HCT116 (cell line): ENCODE measurements around the gene CNKSR1. TPM values are rescaled to one million over a fixed set of nuclear protein-coding genes. Genes with fewer than 3 reads are reported as not detected.
A peak's percentile ranks its signal among the peaks of the same experiment; 100 is the strongest.

Experiments used
- ATAC-seq: fragments of 200-7000 bp; cut with Tn5 transposase; 2 replicates; pipeline ENCODE4 v1.9.1; 2020; ENCODE audit warnings: mild to moderate bottlenecking, moderate library complexity
- BruUV-seq: library from RNA; stranded (reverse); fragments of 400-500 nt; replicated peaks from 2 replicates; lab custom pipeline; 2021; lab: Mats Ljungman, UMichigan
- CTCF ChIA-PET: fragments of 300-600 bp; sonication (Branson Sonifier 250); formaldehyde crosslinking; loops from one replicate; lab custom pipeline; 2021; ENCODE audit warnings: antibody characterized with exemption; lab: Charles Lee
- POLR2A ChIA-PET: fragments of 300-600, 350-600 bp; sonication (Branson Sonifier 250); formaldehyde crosslinking; loops from one replicate; lab custom pipeline; 2021; ENCODE audit warnings: antibody characterized with exemption; lab: Charles Lee
- RAD21 ChIA-PET, 2 experiments: fragments of 300-600 bp; sonication (Branson Sonifier 250); formaldehyde crosslinking; loops; one replicate each; lab custom pipeline; 2023; ENCODE audit warnings: low total read pairs in 2 of 2; ENCODE audit not compliant: uncharacterized antibody in 2 of 2, unreplicated experiment in 2 of 2, low non-redundant PET in 1 of 2; lab: Charles Lee
- DNase-seq: peaks from one replicate; pipeline ENCODE4 v3.0.0-alpha.2; 2010; ENCODE audit warnings: low read depth, low spot score
- H2AFZ ChIP-seq: fragments of 200-600 bp; shearing (Covaris generic), sonication (generic); 2 replicates; pipeline ENCODE4 v1.6.1; 2017; ENCODE audit warnings: low read depth, mixed run types, mixed read lengths, antibody characterized with exemption, low read length; ENCODE audit not compliant: poor library complexity, severe bottlenecking
- H3K27ac ChIP-seq: 2 replicates; pipeline ENCODE4 v1.5.1; 2012; ENCODE audit warnings: low read depth, low read length
- H3K27me3 ChIP-seq: fragments of 200-600 bp; sonication (generic); 2 replicates; pipeline ENCODE4 v1.6.1; 2016; ENCODE audit warnings: mixed run types, low read length, mixed read lengths; ENCODE audit not compliant: insufficient read depth
- H3K36me3 ChIP-seq, 2 experiments: fragments of 200-500 bp in 1 of 2; fragments of 200-600 bp in 1 of 2; sonication (Bioruptor generic) in 1 of 2; sonication (generic) in 1 of 2; 2 replicates each; pipeline versions ENCODE4 v1.5.1 to v1.6.1; 2014 to 2016; ENCODE audit warnings: low read length in 2 of 2, inconsistent platforms in 1 of 2, mixed read lengths in 1 of 2, mixed run types in 1 of 2; ENCODE audit not compliant: insufficient read depth in 2 of 2, control insufficient read depth in 1 of 2
- H3K4me1 ChIP-seq, 2 experiments: fragments of 200-600 bp in 1 of 2; sonication (generic) in 1 of 2; 2 replicates each; pipeline versions ENCODE4 v1.5.1 to v1.6.1; 2012 to 2017; ENCODE audit warnings: low read length in 2 of 2, inconsistent platforms in 1 of 2, mild to moderate bottlenecking in 1 of 2, mixed read lengths in 1 of 2, mixed run types in 1 of 2, moderate library complexity in 1 of 2; ENCODE audit not compliant: insufficient read depth in 2 of 2, control insufficient read depth in 1 of 2
- H3K4me2 ChIP-seq: fragments of 200-600 bp; sonication (generic); 2 replicates; pipeline ENCODE4 v1.6.1; 2017; ENCODE audit warnings: mixed run types, low read length, mixed read lengths
- H3K4me3 ChIP-seq, 2 experiments: fragments of 200-600 bp in 1 of 2; sonication (generic) in 1 of 2; replicated peaks in 1 of 2; 2 replicates each; pipeline ENCODE4 v1.5.1; 2011 to 2016; ENCODE audit warnings: low read length in 2 of 2, control low read depth in 1 of 2, low read depth in 1 of 2, mild to moderate bottlenecking in 1 of 2, mixed read lengths in 1 of 2, mixed run types in 1 of 2
- H3K79me2 ChIP-seq: fragments of 200-600 bp; sonication (generic); 2 replicates; pipeline ENCODE4 v1.6.1; 2017; ENCODE audit warnings: mild to moderate bottlenecking, mixed run types, low read length, moderate library complexity, mixed read lengths; ENCODE audit not compliant: insufficient read depth
- H3K9ac ChIP-seq: fragments of 200-600 bp; sonication (generic); 2 replicates; pipeline ENCODE4 v1.6.1; 2016; ENCODE audit warnings: low read length, mixed read lengths
- H3K9me2 ChIP-seq: fragments of 200-600 bp; sonication (generic), shearing (Covaris generic); 2 replicates; pipeline ENCODE4 v1.6.1; 2017; ENCODE audit warnings: mixed run types, mild to moderate bottlenecking, moderate library complexity; ENCODE audit not compliant: insufficient read depth
- H3K9me3 ChIP-seq, 2 experiments: fragments of 200-500 bp in 1 of 2; fragments of 200-600 bp in 1 of 2; sonication (Bioruptor generic) in 1 of 2; sonication (generic) in 1 of 2; 2 replicates each; pipeline ENCODE4 v1.6.1; 2014 to 2017; ENCODE audit warnings: low read length in 2 of 2, mixed read lengths in 2 of 2, inconsistent platforms in 1 of 2, low read depth in 1 of 2, mild to moderate bottlenecking in 1 of 2, mixed run types in 1 of 2, moderate library complexity in 1 of 2; ENCODE audit not compliant: control insufficient read depth in 1 of 2, insufficient read depth in 1 of 2
- H4K20me1 ChIP-seq: fragments of 200-600 bp; sonication (generic), shearing (Covaris generic); 2 replicates; pipeline ENCODE4 v1.6.1; 2017; ENCODE audit warnings: mixed run types, mild to moderate bottlenecking, moderate library complexity; ENCODE audit not compliant: insufficient read depth
- CBX3 ChIP-seq: IDR thresholded peaks from 2 replicates; pipeline ENCODE4 v1.6.1; 2012; ENCODE audit warnings: low read depth
- CEBPB ChIP-seq: IDR thresholded peaks from 2 replicates; pipeline ENCODE4 v1.6.1; 2012; ENCODE audit warnings: low read depth
- EZH2phosphoT487 ChIP-seq: fragments of 200-600 bp; IDR thresholded peaks from 2 replicates; pipeline ENCODE4 v1.6.1; 2018; ENCODE audit warnings: antibody characterized with exemption, borderline replicate concordance
- JUND ChIP-seq: IDR thresholded peaks from 2 replicates; pipeline ENCODE4 v1.6.1; 2012
- POLR2A ChIP-seq: IDR thresholded peaks from 2 replicates; pipeline ENCODE4 v1.7.0; 2011; ENCODE audit warnings: borderline replicate concordance; ENCODE audit not compliant: insufficient read depth, insufficient read length; ENCODE audit errors: extremely low read depth
- POLR2AphosphoS5 ChIP-seq: IDR thresholded peaks from 2 replicates; pipeline ENCODE4 v1.6.1; 2011; ENCODE audit warnings: mild to moderate bottlenecking, low read depth, low read length, moderate library complexity
- REST ChIP-seq: IDR thresholded peaks from 2 replicates; pipeline ENCODE4 v1.6.1; 2012; ENCODE audit warnings: low read depth
- SRF ChIP-seq: IDR thresholded peaks from 2 replicates; pipeline ENCODE4 v1.6.1; 2012; ENCODE audit warnings: low read depth
- TCF7L2 ChIP-seq: IDR thresholded peaks from 2 replicates; pipeline ENCODE4 v1.7.0; 2011; ENCODE audit warnings: borderline replicate concordance, inconsistent platforms; ENCODE audit not compliant: insufficient read depth, insufficient read length; ENCODE audit errors: extremely low read depth
- intact Hi-C: fragments of 100-400 bp; cut with micrococcal nuclease; formaldehyde crosslinking; loops from 2 replicates; pipeline ENCODE4 v1.10.0; 2022
- total RNA-seq: library from RNA; stranded (reverse); gene quantifications from one replicate; pipeline ENCODE4 v1.2.1, GENCODE V29; 2021; ENCODE audit not compliant: unreplicated experiment
- TF ChIP-seq, protein P1 (sequence below): IDR thresholded peaks from 2 replicates; pipeline ENCODE4 v1.6.1; 2012

The CNKSR1 gene
- total RNA-seq, 1 experiment from 2014 or later, result 26.6 TPM

GRCh38 chr1:26156285-26157038, 20.8 kb upstream of the CNKSR1 start:
- peaks cover 12 to 34% of the 10 kb centered on the region in 2 experiments for H3K4me1 ChIP-seq
- no peaks in the 10 kb centered on the region for H3K9me3 ChIP-seq
- POLR2A ChIA-PET, result interaction anchor here (1.2 to 1.6 kb wide), 2 partner anchors 11 to 13 kb away, joined by 5 to 6 read pairs; partner anchors contain the start of gene ZNF593
- CTCF ChIA-PET, result interaction anchor here (1.0 to 2.9 kb wide), 7 partner anchors 9 to 129 kb away, joined by 3 to 21 read pairs (median 3); partner anchors contain the start of genes CNKSR1 and ZNF593
- no peak overlapping the region for H3K9ac ChIP-seq
- H3K79me2 ChIP-seq, result no peaks in the 10 kb centered on the region
- no TSS peak for BruUV-seq
- H3K36me3 ChIP-seq, result no peaks in the 10 kb centered on the region
- intact Hi-C loops, result no loop called here
- peak overlapping the region; percentile 64 for H3K4me2 ChIP-seq
- no peaks in the 10 kb centered on the region for H4K20me1 ChIP-seq
- no peaks in the 10 kb centered on the region for H3K27me3 ChIP-seq
- TF ChIP-seq CEBPB (no peak), POLR2A (no peak), TCF7L2 (peak; percentile 47)
- DNase-seq, result no peak
- H2AFZ ChIP-seq, result peak overlapping the region; percentile 56
- ATAC-seq, result peak; percentile 71
- H3K4me3 ChIP-seq, result peak overlapping the region in 1 of 2 experiments; percentile 33; a peak in 2 of 4 replicates
- H3K27ac ChIP-seq, result peak overlapping the region; percentile 30; the same call in 1 of the 2 replicates
- RAD21 ChIA-PET, result no interaction called here
- no peaks in the 10 kb centered on the region for H3K9me2 ChIP-seq

- no peak for DNase-seq
- H3K4me1 ChIP-seq, result peaks cover 15 to 45% of the 10 kb centered on the region in 2 experiments
- CTCF ChIA-PET, result interaction anchor here (1.0 to 2.5 kb wide), 2 partner anchors 11 to 13 kb away, joined by 3 to 15 read pairs; partner anchors contain the start of gene ZNF593
- TF ChIP-seq SRF, result no peak
- TF ChIP-seq CBX3, result no peak
- TF ChIP-seq POLR2A, result no peak
- TF ChIP-seq, protein P1, sequence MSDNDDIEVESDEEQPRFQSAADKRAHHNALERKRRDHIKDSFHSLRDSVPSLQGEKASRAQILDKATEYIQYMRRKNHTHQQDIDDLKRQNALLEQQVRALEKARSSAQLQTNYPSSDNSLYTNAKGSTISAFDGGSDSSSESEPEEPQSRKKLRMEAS, result no peak
- TF ChIP-seq REST, result no peak
- TF ChIP-seq EZH2phosphoT487, result no peak
- no peak for TF ChIP-seq POLR2AphosphoS5
- TF ChIP-seq JUND, result no peak
- TF ChIP-seq TCF7L2, result no peak
- TF ChIP-seq, all 23 proteins: peak for 0
- H3K27ac ChIP-seq, result no peak overlapping the region
- peak overlapping the region; percentile 50 for H3K4me2 ChIP-seq
- no peak overlapping the region for H2AFZ ChIP-seq
- ChIA-PET POLR2A (no interaction called here), RAD21 (no interaction called here)
- H3K9me2 ChIP-seq, result no peaks in the 10 kb centered on the region
- intact Hi-C loops, result no loop called here
- BruUV-seq, result no TSS peak
- ATAC-seq, result no peak
- no peaks in the 10 kb centered on the region for H3K36me3 ChIP-seq
- H3K4me3 ChIP-seq, result peak overlapping the region; percentile 13 to 33; a peak in 2 of 4 replicates
- no peak overlapping the region for H3K9ac ChIP-seq
- H3K27me3 ChIP-seq, result no peaks in the 10 kb centered on the region
- no peaks in the 10 kb centered on the region for H3K79me2 ChIP-seq
- H3K9me3 ChIP-seq, result no peaks in the 10 kb centered on the region
- no peaks in the 10 kb centered on the region for H4K20me1 ChIP-seq
Observed at GRCh38 chr1:26158271-26158907, 18.9 kb upstream of the CNKSR1 start.
